ENCODE results near the gene MYO5A. TPM values are rescaled to one million over a fixed set of nuclear protein-coding genes. Genes with fewer than 3 reads are reported as not detected.

The MYO5A gene
- total and polyA plus RNA-seq, 10 of the 15 experiments (the other 5 are each of a cell fraction or from before 2014, with no cell fraction given): 4.2 to 42.9 (median 31.1) TPM

GRCh38 chr15:52303093-52303772, 225.4 kb downstream of the MYO5A start:
- H3K4me3 ChIP-seq: no peak overlapping the region
- BruUV-seq (replicated peaks): no TSS peak
- H3K27ac ChIP-seq (ENCODE audit: control insufficient read depth, insufficient read depth): no peak overlapping the region
- TF ChIP-seq CEBPB (IDR thresholded peaks at IDR 0.05; ENCODE audit: borderline replicate concordance in 1 of 2, low read depth in 2 of 2, low read length in 2 of 2) (no peak), NFIC (IDR thresholded peaks at IDR 0.05; ENCODE audit: low read depth, low read length) (no peak), ZBED1 (IDR thresholded peaks at IDR 0.05; ENCODE audit: borderline replicate concordance) (no peak), PAX5 (IDR thresholded peaks at IDR 0.05; ENCODE audit: borderline replicate concordance, low read depth, low read length) (no peak)
- FAIRE-seq (peak; percentile 64), ATAC-seq (no peak), DNase-seq (ENCODE audit: low read depth, low spot score) (no peak)
- H3K36me3 ChIP-seq (ENCODE audit: control insufficient read depth in 2 of 2, insufficient read depth in 2 of 2, low read length in 1 of 2): no peaks in the 10 kb centered on the region
- CTCF ChIA-PET: interaction anchor here (0.8 to 1.6 kb wide), 5 partner anchors 20 to 432 kb away, joined by 3 to 4 read pairs (median 3); no protein-coding TSS in a partner anchor
- no peaks in the 10 kb centered on the region for H4K20me1 ChIP-seq (ENCODE audit: control insufficient read depth, insufficient read depth)
- in situ Hi-C loops (cut with MboI) (no loop called here), intact Hi-C loops (cut with micrococcal nuclease; ENCODE audit: unreplicated experiment) (no loop called here)
- no peaks in the 10 kb centered on the region for H3K9me3 ChIP-seq (replicated peaks; ENCODE audit: control insufficient read depth, insufficient read depth, low read length)
- POLR2A ChIA-PET: no interaction called here
- peaks cover 3% of the 10 kb centered on the region; the same call in 1 of the 2 replicates for H3K4me1 ChIP-seq (ENCODE audit: control insufficient read depth, insufficient read depth, low read length)
- SMC1A ChIA-PET (ENCODE audit: uncharacterized antibody, unreplicated experiment): interaction anchor here (0.9 to 1.8 kb wide), 8 partner anchors 8 to 48 kb away, joined by 3 to 5 read pairs (median 3); no protein-coding TSS in a partner anchor
- RAD21 ChIA-PET (ENCODE audit: unreplicated experiment): interaction anchor here (1.2 kb wide), 1 partner anchor 45 kb away, joined by 3 read pairs; no protein-coding TSS in a partner anchor
- no peaks in the 10 kb centered on the region for H3K79me2 ChIP-seq (ENCODE audit: control insufficient read depth, insufficient read depth, low read length)
- H2AFZ ChIP-seq (ENCODE audit: control insufficient read depth, low read depth, low read length): no peak overlapping the region
- no peak overlapping the region for H3K4me2 ChIP-seq (ENCODE audit: control insufficient read depth, insufficient read depth)
- 96% methylated on average over 3 of the region's 3 CpGs for WGBS (ENCODE audit: insufficient coverage, insufficient replicate concordance, low lambda C conversion rate, missing lambda C conversion rate)
- H3K27me3 ChIP-seq (replicated peaks in 1 of 2; ENCODE audit: control insufficient read depth in 2 of 2, insufficient read depth in 2 of 2, low read length in 1 of 2): no peaks in the 10 kb centered on the region
- H3K9ac ChIP-seq (ENCODE audit: control insufficient read depth, insufficient read depth, low read length): no peak overlapping the region

GRCh38 chr15:52301265-52301847, 227.3 kb downstream of the MYO5A start:
- ChIA-PET CTCF (no interaction called here), RAD21 (ENCODE audit: unreplicated experiment) (no interaction called here)
- intact Hi-C loops (cut with micrococcal nuclease; ENCODE audit: unreplicated experiment): no loop called here
- TF ChIP-seq MTA2 (IDR thresholded peaks at IDR 0.05; ENCODE audit: low read depth) (no peak), DPF2 (IDR thresholded peaks at IDR 0.05) (no peak), SMC3 (IDR thresholded peaks at IDR 0.05; ENCODE audit: borderline replicate concordance, low read length) (no peak), SUPT20H (IDR thresholded peaks at IDR 0.05; ENCODE audit: borderline replicate concordance, control insufficient read depth, low read depth, low read length) (no peak), SPI1 (IDR thresholded peaks at IDR 0.05; ENCODE audit: borderline replicate concordance, insufficient read depth, low read depth, low read length) (no peak), CTCF (IDR thresholded peaks at IDR 0.05 in 2 of 3, conservative IDR thresholded peaks at IDR 0.05 in 1 of 3; ENCODE audit: control insufficient read depth in 2 of 3, extremely low read depth in 1 of 3, insufficient read depth in 1 of 3, low read depth in 3 of 3, low read length in 3 of 3) (no peak), POLR2AphosphoS2 (IDR thresholded peaks at IDR 0.05; ENCODE audit: low read depth, low read length) (no peak), FOXM1 (IDR thresholded peaks at IDR 0.05; ENCODE audit: low read depth, low read length) (no peak), RFX5 (IDR thresholded peaks at IDR 0.05; ENCODE audit: low read depth, low read length) (no peak), PML (IDR thresholded peaks at IDR 0.05; ENCODE audit: low read length) (no peak), LARP7 (IDR thresholded peaks at IDR 0.05) (no peak)

More at GRCh38 chr15:52301265-52301847, 227.3 kb downstream of the MYO5A start:
- Histone ChIP-seq H3K27ac (ENCODE audit: control insufficient read depth, insufficient read depth) (no peak overlapping the region), H3K36me3 (ENCODE audit: control insufficient read depth in 2 of 2, insufficient read depth in 2 of 2, low read length in 1 of 2) (no peaks in the 10 kb centered on the region), H3K9me3 (replicated peaks; ENCODE audit: control insufficient read depth, insufficient read depth, low read length) (no peaks in the 10 kb centered on the region), H3K27me3 (replicated peaks in 1 of 2; ENCODE audit: control insufficient read depth in 2 of 2, insufficient read depth in 2 of 2, low read length in 1 of 2) (no peaks in the 10 kb centered on the region), H4K20me1 (ENCODE audit: control insufficient read depth, insufficient read depth) (no peaks in the 10 kb centered on the region), H3K4me2 (ENCODE audit: control insufficient read depth, insufficient read depth) (no peak overlapping the region), H3K9ac (ENCODE audit: control insufficient read depth, insufficient read depth, low read length) (no peak overlapping the region), H3K79me2 (ENCODE audit: control insufficient read depth, insufficient read depth, low read length) (no peaks in the 10 kb centered on the region), H3K4me3 (no peak overlapping the region), H2AFZ (ENCODE audit: control insufficient read depth, low read depth, low read length) (no peak overlapping the region), H3K4me1 (ENCODE audit: control insufficient read depth, insufficient read depth, low read length) (no peaks in the 10 kb centered on the region)
- DNase-seq (ENCODE audit: low read depth, low spot score) (no peak), FAIRE-seq (no peak), ATAC-seq (no peak)
- WGBS (ENCODE audit: insufficient coverage, insufficient replicate concordance, low lambda C conversion rate, missing lambda C conversion rate): 88% methylated on average over 2 of the region's 2 CpGs
- BruUV-seq (replicated peaks): no TSS peak
- in situ Hi-C loops (cut with MboI): no loop called here
- POLR2A ChIA-PET: no interaction called here
- SMC1A ChIA-PET (ENCODE audit: uncharacterized antibody, unreplicated experiment): no interaction called here
